Cerebellar nuclear complex (tissue), 1 donor: ENCODE results near the gene PLCB3.
"Not testable (repeated sequence)": the region's sequence is repeated elsewhere in the genome, so short reads cannot be mapped to it uniquely, and the experiment has no call there.

Experiments
- DNase-seq, 2 experiments: peaks; one replicate each; lab custom pipeline; 2025; lab: John Stamatoyannopoulos, UW

The PLCB3 gene

DNA sequence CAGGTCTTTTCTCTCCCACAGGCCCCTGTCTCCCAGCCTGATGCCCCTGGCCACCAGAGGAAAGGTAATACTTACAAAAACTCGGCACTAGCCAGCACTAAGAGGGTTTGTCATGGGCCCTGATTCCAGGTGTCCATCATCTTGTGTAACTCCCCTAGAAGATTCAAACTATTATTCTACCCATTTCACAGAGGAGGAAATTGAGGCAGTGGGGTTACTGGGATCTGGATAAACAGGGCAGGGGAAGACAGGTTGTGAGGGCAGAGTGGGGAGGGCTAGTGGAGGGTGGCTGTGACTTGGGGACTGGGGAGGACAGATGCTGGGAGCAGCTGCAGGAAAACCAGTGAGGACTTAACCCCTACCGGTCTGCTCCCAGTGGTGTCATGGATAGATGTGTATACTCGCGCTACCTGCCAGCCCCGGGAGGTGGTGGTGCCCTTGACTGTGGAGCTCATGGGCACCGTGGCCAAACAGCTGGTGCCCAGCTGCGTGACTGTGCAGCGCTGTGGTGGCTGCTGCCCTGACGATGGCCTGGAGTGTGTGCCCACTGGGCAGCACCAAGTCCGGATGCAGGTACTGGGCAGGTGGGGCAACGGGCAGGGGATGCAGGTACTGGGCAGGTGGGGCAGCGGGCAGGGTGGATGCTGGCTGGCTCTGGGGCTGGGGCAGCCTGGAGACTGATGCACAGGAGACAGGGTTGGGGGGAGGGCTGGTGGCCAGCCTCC is 15.7 kb upstream of the PLCB3 start:
- no peak for DNase-seq

DNA sequence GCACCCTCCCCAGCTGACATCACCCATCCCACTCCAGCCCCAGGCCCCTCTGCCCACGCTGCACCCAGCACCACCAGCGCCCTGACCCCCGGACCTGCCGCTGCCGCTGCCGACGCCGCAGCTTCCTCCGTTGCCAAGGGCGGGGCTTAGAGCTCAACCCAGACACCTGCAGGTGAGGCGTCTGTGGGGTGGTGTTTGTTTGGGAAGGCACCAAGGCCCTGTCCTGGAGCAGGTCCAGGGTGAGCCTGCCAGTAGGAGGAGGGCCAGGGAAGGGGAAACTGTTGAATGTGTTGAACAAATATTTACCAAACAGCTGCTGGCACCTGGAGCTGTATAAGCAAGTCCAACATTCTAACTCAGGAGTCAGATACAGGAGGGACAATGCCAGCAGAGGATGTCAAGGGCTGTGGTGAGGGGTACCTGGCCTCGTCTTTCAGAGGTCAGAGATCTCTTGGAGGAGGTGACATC is 13.8 kb upstream of the PLCB3 start:
- no peak for DNase-seq

DNA sequence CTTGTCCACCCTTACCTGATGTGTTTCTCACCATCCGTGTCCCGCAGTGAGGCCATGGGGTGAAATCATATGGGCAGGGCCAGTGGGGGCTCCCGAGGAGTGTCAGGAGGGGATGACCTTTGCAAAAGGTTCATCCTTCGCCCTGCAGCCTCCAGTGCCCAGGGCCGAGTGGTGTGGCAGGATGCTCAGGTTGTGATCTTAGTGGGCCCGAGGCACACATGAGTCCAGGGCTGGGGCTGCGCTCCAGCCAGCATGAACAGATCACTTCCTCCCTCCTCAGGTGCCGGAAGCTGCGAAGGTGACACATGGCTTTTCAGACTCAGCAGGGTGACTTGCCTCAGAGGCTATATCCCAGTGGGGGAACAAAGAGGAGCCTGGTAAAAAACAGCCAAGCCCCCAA is 13.3 kb upstream of the PLCB3 start:
- no peak for DNase-seq

DNA sequence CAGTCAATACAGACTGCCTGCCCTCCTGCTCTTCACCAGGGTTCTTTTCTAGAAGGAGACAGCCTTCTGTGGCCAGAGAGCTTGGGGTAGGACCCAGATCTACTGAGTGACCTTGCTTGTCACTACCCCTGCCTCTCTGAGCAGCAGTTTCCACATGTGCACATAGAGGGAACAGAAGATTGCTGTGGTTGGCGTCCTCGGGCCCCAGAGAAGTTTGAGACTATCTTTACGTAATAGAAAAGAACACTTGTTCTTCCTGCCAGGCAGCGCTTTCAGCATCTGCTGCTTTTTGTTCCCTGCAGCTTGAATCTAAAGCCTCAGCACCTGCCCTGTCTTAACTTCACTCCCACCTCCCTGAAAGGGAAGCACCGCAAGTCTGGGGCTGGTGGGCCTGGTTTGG is 12.3 kb upstream of the PLCB3 start:
- DNase-seq: no peak

DNA sequence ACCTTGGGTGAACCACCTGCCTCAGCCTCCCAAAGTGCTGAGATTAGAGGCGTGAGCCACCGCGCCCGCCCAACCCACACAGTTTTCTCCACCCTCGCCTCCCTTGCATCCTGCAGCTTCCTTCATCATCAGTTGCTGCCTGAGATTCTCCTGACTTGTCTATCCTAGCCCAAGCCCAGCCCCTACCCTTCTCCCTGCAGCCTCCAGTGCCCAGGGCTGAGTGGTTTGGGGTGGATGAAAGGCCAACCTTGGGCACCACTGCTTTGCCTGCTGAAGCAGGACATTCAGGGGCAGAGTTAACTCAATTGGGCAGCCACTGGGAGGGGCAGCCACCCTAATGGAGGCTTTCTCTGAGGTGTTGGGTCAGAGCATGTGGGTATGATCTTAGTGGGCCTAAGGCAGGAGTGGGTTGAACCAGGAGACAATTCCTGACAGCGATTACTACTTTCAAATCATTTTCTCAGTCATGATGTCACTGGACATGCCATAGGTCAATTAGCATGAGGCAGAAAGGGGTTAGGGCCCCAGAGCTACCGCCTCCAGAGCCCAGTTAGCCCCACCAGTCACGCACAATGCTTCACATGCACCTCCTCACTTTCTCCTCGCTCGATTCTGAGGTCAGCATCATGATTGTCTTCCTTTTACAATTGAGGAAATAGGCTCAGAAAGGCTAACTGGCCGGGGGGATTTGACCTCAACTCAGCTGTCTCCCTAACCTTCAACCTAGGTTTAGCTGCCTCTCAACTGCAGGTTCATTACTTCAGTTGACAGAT is 11.5 kb upstream of the PLCB3 start:
- no peak for DNase-seq

DNA sequence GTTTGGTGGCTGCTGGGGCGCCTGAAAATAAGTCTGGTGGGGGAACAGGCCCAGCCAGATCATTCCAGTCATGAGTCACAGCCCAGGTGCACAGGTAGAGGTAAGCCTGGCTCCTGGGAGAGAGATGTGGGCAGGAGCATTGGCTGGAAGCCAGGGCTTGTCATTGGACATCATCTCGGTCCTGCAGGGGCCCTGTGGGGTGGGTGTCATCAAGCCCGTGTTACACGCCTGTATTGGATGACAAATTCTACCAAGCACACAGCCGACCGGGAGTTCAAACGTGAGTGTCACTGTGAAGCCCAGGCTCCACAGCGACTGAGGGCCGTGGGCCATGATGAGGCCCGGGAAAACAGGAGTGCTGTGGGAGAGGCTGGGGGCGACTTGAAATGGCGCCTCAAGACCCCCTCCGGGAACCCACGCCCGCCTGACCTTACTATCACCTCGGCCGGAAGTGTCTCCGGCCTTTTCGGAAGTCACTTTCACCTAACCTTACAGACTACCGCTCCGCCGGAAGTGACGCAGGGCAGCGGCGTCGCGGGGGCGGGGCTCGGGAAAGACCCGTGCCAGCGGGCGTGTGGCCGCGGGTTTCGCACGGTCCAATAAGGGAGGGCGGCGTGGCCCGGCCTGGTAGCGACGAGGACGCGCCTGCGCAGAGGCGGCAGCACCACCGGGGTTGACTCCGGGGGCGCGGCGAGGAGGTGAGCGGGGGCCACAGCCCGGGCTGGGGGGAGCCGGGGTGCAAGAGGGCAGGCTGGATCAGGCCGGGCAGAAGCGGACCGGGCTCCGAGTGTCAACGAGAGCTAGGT is 10.7 kb upstream of the PLCB3 start, which contains the start of gene FKBP2:
TSS of gene FKBP2 (plus strand) at position 661 of the 806 bp plus-strand sequence. CDS start 1,293 bp downstream, outside the sequence.
- peak; percentile 87 to 92 for DNase-seq

DNA sequence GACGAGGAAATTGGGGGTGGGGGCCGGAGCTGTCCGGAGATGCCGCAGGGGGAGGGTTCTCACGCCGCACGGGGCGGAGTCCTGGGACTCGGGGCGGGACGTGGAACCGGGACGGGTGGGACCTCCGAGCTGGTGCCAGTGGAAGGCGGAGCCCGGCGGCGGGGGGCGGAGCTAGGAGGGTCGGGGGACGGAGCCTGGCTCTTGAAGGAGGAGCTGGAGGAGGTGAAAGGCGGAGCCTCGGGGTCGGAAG is 10.2 kb upstream of the PLCB3 start:
- peak; percentile 98 to 99 for DNase-seq

DNA sequence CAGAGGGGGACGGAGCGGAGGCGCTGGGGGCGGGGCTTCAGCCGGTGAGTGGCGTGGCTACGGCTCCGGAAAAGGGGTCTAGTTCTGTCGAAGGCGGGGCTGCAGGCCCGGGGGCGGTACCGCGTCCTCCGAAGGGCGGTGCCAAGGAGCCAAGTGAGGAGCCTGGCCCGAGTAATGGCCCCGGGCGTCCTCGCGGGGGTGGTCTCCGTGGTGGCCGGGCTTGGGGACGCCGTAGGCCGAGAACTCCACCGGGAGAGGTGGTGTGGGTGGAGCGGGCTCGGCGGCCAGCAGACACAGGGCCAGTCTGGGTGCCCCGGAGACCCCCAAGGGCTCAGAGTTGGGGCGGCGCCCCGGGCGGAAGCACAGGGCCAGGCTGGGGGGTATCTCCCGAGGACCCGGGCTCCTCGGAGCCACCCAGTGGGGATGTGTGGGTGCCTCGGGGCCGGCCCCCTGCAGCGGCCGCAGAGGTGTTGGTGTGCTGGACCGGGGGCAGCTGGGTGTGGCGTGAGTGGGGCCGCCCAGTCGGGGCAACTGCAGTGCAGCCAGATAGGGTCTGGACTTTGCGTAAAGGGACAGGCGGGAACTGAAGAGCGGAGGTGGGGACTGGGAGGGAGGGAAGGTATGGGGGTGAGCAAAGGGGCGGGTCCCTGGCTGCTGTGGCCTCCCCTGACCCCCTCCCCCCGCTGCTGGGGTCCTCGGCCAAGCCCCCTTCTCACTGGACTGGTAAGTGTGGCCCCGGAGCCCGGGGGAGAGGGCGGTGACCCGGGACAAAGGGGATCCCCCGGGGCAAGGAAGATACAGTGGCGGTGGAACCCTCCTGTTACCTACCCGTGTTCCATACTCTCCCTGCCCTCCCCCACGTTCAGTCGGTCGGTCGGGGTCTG is 9.6 kb upstream of the PLCB3 start:
- DNase-seq: no peak

DNA sequence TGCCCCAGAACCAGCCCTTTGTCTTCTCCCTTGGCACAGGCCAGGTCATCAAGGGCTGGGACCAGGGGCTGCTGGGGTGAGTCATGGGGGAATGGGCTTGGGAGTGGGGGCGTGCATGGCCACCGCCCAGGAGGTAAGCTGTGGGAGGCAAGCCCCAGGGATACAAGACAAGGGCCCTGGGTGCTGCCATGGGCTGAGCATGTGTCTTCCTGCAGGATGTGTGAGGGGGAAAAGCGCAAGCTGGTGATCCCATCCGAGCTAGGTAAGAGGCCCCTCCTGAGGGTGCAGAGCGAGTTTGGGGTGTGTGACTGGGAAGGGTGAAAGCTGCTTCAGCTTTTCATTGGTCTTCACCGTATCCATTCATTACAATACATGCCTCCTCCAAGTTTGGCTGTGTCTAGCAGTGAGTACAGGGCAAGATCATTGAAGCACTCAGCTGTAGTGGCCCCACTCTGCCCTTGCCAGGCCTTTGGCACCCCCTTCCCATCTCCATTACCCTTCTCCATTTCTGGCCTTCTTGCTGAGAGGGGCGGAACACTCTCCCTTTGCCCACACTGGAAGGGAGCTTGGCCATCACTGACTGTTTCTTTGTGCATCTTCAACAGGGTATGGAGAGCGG is 8.0 kb upstream of the PLCB3 start:
- no peak for DNase-seq

DNA sequence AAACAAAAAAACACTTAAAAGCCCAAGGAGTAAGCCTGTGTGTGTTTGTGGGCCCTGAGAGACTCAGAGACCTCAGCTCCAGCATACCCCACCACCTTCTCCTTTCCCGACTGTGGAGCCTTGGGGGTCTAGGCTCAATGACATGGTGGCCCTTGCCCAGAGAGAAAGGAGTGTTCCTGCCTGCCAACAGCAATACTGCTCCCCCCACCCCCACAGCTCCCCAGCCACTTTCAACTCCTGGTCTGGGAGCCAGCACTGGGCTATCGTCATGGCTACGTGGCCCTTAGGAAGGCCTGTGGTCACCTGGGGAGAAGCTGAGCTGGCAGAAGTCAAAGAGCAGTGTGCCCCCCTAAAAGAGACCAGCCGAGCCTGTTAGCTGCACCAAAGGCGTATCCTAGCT is 7.2 kb upstream of the PLCB3 start:
- no peak for DNase-seq

DNA sequence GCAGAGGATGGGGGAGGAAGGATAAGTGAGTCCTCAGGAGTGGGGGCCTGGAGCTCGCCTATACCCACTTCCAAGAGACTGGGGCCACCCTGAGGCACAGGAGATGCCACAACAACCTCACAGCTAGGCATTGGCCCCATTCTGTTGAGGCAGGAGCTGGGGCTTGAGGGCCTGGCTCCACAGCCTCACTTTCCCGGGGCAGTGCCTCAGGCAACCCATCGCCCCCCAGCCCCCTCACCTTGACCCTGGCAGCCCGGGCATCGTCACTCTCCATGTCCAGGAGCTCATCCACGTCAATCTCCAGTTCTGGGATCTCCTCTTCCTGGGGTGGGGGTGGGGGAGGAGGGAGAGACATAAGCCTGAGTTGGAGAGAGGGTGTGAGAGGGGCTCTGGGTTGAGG is 6.4 kb upstream of the PLCB3 start:
- DNase-seq: no peak

DNA sequence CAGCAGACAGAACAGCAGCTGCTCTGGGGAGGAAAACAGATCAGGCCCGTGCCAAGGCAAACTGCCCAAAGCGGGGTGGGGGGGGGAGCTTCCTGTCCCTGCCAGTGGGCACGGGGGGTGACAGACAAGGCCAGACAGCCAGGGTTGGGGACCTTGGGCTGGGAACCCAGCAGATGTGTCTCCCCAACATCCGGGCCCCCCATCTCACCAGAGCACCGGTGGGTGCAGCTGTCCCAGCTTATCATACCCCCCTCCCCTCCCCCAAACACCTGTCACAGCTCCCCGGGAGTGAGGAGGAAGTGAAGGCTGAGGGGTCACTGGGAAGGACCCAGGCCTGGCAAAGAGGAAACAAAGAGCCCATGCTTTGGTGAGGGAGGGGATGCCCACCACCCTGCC is 5.9 kb upstream of the PLCB3 start:
- no peak for DNase-seq

DNA sequence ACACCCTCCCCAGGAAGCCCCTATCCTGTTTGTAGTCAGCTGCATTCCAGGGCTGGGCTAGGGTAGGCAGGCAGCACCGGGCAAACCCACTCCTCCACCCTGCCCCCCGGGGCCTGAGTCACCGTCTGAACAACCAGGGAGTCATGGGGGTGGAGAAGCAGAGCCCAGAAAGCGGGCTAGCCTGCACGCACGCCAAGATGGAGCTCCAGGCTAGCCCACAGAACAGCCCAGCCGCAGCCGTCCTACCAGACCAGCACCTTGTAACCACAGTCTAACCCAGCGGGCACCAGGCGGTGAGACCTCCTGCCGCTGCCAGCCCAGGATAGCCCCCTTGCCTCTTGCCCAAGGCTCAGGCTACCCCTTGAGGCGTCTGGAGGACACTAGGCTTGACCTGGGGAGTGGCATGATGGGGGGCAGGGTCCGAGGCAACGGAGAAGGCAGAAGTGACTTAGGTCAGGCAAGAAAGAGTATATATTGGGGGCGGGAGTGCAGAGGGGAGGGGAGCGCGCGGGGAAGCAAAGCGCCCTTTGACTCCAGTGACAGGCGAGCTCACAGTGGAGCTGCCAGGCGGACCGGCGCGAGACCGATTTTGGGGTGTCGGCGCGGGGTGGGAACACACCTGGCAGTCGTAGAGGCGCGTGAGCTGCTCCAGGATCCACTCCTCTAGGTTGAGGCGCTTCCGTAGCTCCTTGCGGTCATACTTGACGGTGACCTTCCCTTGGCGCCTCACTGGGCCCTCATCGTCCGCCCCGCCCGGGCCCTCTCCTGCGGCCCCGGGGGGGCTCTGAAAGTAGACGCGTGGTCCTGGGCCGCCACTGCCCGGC is 5.3 kb upstream of the PLCB3 start:
- no peak for DNase-seq

DNA sequence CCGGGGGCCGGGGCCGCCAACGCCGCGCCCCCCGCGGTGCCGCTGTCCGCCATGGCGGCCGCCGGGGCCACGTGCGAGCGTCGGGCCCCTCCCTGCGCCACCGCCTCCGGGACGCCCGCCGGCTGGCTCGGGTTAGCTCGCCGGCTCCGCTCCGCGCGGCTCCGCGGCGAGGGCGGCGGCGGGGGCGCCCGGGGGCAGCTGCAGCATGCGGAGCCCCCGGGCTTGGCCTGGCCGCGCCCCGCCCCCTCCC is 4.8 kb upstream of the PLCB3 start:
- DNase-seq: not testable (repeated sequence)

DNA sequence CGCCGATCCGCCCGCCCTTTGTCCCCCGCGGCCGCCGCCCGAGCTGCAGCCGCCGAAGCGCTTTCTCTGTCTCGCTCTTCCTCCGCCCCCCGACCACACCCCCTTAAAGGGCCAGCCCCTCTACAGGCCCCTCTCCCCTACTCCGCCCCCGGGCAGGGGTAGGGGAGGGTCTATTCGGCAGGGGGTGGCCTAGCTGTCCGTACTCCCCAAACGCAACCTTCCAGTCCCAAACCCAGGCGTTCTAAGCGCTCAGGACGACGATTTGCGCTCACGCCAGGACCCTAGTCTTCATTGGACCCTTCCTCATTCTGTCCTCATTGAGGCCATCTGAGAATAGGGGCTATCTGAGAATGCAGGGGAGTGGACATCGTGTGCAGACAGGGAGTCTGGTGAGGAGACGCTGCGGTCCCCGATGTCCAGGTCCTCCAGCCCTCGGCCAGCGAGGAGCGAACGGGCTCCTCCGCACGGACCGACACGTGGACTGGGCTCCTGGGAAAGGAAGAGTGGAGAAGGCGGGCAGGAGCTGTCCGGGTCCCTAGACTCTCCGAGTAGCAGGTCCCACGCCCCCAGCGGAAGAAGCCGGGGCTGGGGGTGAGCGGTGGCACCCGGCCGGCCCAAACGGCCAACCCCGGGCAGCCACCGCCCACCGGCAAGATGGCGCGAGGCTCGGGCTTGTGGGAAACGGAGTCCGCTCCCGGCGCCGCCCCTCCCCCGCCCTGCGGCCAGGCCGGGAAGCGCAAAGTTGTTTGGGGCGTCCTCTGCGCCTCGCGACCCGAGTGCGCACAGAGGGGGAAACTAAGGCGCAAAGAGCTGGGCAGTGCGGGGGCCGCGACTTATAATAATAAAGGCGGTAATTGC is 4.2 kb upstream of the PLCB3 start, which contains the start of gene PPP1R14B:
TSS of gene PPP1R14B (minus strand) at position 73 of the 858 bp plus-strand sequence. CDS start 270 bp downstream, outside the sequence.
- peak in 1 of 2 experiments; percentile 24 for DNase-seq

DNA sequence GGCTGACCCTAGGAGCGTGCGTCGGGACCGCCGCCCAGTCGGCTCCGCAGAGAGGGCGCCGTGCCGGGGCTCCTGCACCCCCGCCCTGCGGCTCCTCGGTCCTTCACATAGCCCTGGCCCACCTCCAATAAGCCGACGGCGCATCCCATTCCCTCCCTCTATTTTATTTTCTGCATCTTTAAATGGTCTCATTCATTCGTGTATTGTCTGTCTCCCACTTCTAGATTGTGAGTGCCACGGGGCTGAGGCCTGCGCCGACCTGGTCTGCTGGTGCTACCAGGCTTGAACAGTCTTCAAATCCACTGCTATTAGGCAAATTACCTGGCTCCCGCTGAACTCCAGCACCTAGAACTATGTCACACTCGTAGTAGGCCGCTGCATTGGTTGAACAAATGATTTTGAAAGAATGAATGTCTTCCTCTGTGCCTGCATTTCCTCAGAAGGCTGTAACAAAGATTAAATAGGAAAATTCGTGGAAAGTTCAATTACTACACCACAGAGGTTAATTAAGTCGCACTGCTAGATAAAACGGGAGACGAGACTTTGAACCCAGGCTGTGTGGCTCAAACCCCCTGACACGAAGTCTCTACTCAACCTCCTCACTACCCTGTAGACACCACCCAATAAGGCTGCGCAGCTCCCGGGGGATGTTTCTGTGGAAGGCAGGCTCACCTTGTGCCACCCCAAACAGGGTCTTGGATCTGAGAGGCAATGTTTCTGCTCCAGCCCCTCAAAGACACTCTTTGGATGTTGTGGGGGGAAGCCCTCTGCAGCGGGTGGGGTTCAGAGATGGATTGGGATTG is 3.4 kb upstream of the PLCB3 start:
- DNase-seq: no peak

DNA sequence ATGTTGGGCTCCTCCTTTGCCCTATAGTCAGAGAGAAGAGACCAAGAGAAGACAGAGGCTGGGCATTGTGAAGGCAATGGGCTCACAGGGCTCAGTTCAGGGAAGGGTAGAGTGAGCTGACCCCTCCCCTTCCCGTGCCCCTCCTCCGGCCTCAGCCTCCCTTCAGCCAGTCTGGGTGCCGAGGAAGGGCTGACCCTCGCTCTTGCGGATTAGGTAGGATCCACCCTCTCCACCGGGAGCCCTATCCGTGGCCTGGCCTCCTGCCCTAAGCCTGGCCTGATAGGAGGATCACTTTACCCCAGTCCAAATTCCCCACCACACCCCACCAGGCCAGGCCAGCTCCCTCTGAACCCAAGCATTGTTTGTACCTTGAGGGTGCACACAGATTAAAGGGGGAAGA is 2.8 kb upstream of the PLCB3 start:
- no peak for DNase-seq

DNA sequence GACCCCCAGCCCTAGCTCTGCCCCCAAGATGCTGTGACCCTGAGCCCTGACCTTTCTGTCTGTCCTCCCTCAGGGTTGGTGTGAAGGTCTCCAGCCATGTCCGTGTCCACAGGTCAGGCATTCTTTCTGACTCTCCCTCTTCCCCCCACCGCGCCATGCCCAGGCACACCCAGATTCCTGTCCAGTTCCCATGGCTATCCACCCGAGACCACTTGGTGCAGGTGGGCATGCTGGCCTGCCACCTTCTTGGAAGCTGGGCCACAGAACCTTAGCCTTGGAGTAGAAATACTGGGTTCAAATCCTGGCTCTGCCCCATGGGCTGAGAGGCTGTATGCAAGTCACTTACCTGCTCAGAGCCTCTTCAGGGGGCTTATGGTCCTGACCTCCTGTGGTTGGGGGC is 2.3 kb upstream of the PLCB3 start:
- no peak for DNase-seq
